ENCODE data around the gene TCTN1. TPM values are rescaled to one million over a fixed set of nuclear protein-coding genes. Genes with fewer than 3 reads are reported as not detected.

TCTN1 gene
- total and polyA plus RNA-seq, 9 of the 15 experiments (the other 6 are each of a cell fraction or from before 2014, with no cell fraction given), result 0.32 to 12.5 (median 4.0) TPM

DNA sequence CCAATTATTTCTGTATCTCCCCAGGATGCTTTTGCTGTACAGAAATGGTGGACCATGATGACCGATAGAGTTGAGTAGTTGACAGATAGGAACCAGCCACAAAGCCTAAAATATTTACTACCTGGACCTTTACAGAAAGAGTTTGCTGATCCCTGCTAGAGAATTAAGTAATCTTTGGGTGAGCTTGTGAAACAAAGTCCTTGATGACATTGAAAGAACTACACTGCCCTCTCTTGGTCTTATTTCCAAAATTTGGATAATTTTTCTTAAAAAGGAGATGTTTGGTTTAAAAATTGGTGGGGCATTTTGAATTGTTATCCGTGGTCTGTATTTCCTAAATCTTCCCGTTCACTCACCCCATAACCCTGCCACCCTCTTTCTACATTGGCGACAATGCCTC, 13.7 kb upstream of the TCTN1 start (continued):
- TF ChIP-seq ARID2 (IDR thresholded peaks at IDR 0.05) (no peak), NFIC (IDR thresholded peaks at IDR 0.05) (peak; percentile 50), SP1 (CRISPR knock-in tag; IDR thresholded peaks at IDR 0.05) (no peak), XRCC3 (IDR thresholded peaks at IDR 0.05) (no peak), KLF6 (CRISPR knock-in tag; IDR thresholded peaks at IDR 0.05; ENCODE audit: borderline replicate concordance) (no peak), CEBPB (tag; IDR thresholded peaks at IDR 0.05) (peak; percentile 98), ZNF274 (IDR thresholded peaks at IDR 0.05; ENCODE audit: borderline replicate concordance, low read depth, low read length) (no peak), GABPB2 (CRISPR knock-in tag; conservative IDR thresholded peaks at IDR 0.05) (no peak), FOXJ3 (CRISPR knock-in tag; IDR thresholded peaks at IDR 0.05) (no peak), GTF2F1 (IDR thresholded peaks at IDR 0.05; ENCODE audit: low read depth, low read length) (no peak), PTTG1 (tag; IDR thresholded peaks at IDR 0.05; ENCODE audit: low read depth) (no peak), HMGN3 (IDR thresholded peaks at IDR 0.05; ENCODE audit: borderline replicate concordance, extremely low read depth, insufficient read length, low read depth, low read length) (no peak)
- TF ChIP-seq, protein P1, sequence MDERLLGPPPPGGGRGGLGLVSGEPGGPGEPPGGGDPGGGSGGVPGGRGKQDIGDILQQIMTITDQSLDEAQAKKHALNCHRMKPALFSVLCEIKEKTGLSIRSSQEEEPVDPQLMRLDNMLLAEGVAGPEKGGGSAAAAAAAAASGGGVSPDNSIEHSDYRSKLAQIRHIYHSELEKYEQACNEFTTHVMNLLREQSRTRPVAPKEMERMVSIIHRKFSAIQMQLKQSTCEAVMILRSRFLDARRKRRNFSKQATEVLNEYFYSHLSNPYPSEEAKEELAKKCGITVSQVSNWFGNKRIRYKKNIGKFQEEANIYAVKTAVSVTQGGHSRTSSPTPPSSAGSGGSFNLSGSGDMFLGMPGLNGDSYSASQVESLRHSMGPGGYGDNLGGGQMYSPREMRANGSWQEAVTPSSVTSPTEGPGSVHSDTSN (CRISPR knock-in tag; IDR thresholded peaks at IDR 0.05; ENCODE audit: low read depth), result no peak
- TF ChIP-seq, protein P1 (tag; conservative IDR thresholded peaks at IDR 0.05; ENCODE audit: low read depth), result 0 out of 2 replicates have a peak, but pooled peaks have one; percentile 5
- TF ChIP-seq, protein P2, sequence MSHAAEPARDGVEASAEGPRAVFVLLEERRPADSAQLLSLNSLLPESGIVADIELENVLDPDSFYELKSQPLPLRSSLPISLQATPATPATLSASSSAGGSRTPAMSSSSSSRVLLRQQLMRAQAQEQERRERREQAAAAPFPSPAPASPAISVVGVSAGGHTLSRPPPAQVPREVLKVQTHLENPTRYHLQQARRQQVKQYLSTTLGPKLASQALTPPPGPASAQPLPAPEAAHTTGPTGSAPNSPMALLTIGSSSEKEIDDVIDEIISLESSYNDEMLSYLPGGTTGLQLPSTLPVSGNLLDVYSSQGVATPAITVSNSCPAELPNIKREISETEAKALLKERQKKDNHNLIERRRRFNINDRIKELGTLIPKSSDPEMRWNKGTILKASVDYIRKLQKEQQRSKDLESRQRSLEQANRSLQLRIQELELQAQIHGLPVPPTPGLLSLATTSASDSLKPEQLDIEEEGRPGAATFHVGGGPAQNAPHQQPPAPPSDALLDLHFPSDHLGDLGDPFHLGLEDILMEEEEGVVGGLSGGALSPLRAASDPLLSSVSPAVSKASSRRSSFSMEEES (CRISPR knock-in tag; IDR thresholded peaks at IDR 0.05), result no peak
- TF ChIP-seq, protein P3, sequence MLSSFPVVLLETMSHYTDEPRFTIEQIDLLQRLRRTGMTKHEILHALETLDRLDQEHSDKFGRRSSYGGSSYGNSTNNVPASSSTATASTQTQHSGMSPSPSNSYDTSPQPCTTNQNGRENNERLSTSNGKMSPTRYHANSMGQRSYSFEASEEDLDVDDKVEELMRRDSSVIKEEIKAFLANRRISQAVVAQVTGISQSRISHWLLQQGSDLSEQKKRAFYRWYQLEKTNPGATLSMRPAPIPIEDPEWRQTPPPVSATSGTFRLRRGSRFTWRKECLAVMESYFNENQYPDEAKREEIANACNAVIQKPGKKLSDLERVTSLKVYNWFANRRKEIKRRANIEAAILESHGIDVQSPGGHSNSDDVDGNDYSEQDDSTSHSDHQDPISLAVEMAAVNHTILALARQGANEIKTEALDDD (IDR thresholded peaks at IDR 0.05), result peak; percentile 31; the same call in 1 of the 2 replicates
- TF ChIP-seq, protein P4, sequence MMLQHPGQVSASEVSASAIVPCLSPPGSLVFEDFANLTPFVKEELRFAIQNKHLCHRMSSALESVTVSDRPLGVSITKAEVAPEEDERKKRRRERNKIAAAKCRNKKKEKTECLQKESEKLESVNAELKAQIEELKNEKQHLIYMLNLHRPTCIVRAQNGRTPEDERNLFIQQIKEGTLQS (IDR thresholded peaks at IDR 0.05), result 0 out of 2 replicates have a peak, but pooled peaks have one; percentile 35
- TF ChIP-seq, protein P4 (CRISPR knock-in tag; conservative IDR thresholded peaks at IDR 0.05), result no peak
- TF ChIP-seq, protein P5, sequence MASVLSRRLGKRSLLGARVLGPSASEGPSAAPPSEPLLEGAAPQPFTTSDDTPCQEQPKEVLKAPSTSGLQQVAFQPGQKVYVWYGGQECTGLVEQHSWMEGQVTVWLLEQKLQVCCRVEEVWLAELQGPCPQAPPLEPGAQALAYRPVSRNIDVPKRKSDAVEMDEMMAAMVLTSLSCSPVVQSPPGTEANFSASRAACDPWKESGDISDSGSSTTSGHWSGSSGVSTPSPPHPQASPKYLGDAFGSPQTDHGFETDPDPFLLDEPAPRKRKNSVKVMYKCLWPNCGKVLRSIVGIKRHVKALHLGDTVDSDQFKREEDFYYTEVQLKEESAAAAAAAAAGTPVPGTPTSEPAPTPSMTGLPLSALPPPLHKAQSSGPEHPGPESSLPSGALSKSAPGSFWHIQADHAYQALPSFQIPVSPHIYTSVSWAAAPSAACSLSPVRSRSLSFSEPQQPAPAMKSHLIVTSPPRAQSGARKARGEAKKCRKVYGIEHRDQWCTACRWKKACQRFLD (CRISPR knock-in tag; IDR thresholded peaks at IDR 0.05), result no peak
- TF ChIP-seq, protein P6, sequence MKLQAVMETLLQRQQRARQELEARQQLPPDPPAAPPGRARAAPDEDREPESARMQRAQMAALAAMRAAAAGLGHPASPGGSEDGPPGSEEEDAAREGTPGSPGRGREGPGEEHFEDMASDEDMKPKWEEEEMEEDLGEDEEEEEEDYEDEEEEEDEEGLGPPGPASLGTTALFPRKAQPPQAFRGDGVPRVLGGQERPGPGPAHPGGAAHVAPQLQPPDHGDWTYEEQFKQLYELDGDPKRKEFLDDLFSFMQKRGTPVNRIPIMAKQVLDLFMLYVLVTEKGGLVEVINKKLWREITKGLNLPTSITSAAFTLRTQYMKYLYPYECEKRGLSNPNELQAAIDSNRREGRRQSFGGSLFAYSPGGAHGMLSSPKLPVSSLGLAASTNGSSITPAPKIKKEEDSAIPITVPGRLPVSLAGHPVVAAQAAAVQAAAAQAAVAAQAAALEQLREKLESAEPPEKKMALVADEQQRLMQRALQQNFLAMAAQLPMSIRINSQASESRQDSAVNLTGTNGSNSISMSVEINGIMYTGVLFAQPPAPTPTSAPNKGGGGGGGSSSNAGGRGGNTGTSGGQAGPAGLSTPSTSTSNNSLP (IDR thresholded peaks at IDR 0.05; ENCODE audit: borderline replicate concordance, low read depth, low read length), result peak; percentile 55; the same call in 1 of the 2 replicates
